Measurements from ENCODE around the gene SWAP70.

Gene SWAP70

GRCh38 chr11:9753021-9753420 is 89.1 kb downstream of the SWAP70 start:
- no peak for DNase-seq (ENCODE audit: low read depth in 3 of 3)

GRCh38 chr11:9754010-9754471 is 90.2 kb downstream of the SWAP70 start:
- no peak for DNase-seq (ENCODE audit: low read depth in 3 of 3)

DNA sequence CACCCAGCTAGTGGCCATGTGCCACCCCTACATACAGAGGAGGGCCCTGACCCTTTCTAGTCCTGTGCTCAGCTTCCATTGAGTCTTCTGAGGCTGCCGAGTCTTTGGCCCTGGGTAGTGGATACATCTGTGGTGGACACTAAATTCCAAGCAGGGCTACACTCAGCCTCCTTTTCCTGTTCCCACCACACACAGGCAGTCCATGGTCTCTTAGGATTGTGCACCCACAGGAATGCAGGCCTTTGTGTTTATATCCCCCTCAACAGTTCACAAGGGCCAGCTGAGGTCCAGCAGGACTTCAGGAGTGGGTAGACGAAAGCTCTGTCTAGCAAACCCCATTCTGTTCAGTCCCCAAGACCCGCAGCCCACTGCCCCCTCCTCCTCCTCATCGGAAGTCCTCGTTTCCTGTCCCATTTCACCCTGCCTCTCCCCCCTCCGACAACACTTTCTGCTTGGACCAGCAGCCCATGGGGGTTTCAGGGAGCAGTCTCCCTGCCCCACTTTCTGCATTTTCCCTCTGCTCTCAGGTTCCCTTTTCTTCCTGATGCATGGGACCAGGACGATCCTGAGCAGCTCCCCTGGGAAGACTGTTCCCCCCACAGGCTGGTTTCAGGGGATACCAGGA is 91.8 kb downstream of the SWAP70 start:
- DNase-seq (ENCODE audit: low read depth in 3 of 3): no peak

GRCh38 chr11:9756461-9756860 is 92.6 kb downstream of the SWAP70 start:
- no peak for DNase-seq (ENCODE audit: low read depth in 3 of 3)

DNA sequence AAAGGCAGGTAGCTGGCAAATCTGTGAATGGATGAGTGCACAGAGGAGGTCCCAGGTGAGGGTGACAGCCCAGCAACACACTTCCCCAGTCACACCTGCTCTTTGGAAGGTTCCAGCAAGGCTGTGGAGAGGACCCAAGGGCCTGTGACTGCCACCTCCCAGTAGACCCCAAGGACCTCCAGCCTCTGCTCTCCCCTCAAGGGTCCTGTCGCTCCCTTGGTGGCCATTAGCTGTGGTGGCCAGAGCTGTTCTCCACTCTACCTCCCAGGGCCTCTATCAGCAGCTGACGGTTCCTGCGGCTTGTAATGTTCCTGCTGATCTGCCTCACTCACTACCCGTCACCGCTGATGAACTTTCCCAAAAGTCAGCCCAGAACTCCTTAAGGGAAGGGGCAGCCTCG is 93.0 kb downstream of the SWAP70 start:
- DNase-seq (ENCODE audit: low read depth in 3 of 3): no peak

- peak; percentile 85 to 96 (median 90) for DNase-seq (ENCODE audit: low read depth in 3 of 3)
Observed at GRCh38 chr11:9757809-9758636, 94.1 kb downstream of the SWAP70 start.

GRCh38 chr11:9758637-9759518 is 95.0 kb downstream of the SWAP70 start:
- peak; percentile 29 to 49 (median 34) for DNase-seq (ENCODE audit: low read depth in 3 of 3)

- peak; percentile 82 to 96 (median 90) for DNase-seq (ENCODE audit: low read depth in 3 of 3)
Observed at GRCh38 chr11:9759519-9760192, 95.8 kb downstream of the SWAP70 start.

DNA sequence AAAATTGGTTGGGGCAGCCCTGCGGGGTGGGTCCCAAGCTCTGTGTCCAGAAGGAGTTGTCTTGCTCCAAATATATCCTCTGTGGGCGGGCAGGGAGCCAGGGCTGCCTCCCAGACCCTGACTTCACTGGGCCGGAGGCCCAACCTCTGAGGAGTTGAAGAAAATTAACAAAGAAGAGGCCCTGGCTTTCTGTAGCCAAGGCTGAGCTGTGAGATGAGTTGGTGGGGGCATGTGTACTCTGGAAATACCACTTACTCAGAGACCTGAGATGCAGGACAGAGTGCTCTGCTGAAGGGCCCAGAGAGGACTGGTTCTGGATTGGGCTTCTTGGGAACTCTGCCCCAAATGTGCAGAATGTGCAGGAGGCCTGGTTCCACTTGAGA is 96.3 kb downstream of the SWAP70 start:
- DNase-seq (ENCODE audit: low read depth in 3 of 3): no peak

GRCh38 chr11:9761441-9761945 is 97.6 kb downstream of the SWAP70 start:
- DNase-seq (ENCODE audit: low read depth in 3 of 3): no peak

DNA sequence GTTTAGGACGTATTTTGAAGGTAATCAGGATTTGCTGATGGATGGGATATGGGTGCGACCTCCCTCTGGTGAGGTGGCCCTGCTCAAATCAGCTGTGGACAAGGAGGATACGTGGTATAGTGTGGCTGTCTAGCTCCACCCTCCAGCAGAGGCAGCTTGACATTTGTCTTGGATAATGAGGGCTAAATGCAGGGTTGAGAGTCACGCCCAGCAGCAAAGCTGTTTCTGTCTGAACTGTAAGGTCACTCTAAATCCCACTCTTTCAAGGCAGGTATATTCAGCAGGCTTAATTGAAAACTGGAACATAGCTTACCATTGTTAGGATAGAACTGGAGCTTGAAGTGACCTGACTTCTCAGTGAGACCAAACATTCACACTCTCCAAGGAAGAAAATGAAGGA is 98.7 kb downstream of the SWAP70 start:
- no peak for DNase-seq (ENCODE audit: low read depth in 3 of 3)

- no peak for DNase-seq (ENCODE audit: low read depth in 3 of 3)
Observed at GRCh38 chr11:9763301-9763700, 99.4 kb downstream of the SWAP70 start.

GRCh38 chr11:9765320-9766101 is 101.6 kb downstream of the SWAP70 start:
- no peak for DNase-seq (ENCODE audit: low read depth in 3 of 3)

DNA sequence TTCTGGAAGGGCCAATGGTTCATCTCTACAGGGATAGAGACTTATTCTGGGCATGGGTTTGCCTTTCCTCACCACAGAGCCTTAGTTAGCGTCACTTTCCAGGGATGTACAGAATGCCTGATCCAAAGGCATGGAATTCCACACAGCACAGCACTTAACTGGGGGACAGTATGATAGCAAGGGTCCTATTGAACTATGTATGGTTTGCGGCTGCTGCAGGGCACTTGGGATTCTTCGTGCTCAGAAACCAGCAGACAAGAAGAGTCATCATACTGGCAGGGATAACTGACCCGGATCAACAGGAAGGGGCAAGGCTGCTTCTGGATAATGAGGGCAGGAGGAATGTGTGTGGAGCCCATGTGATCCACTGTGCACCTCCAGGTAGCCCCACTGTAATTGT is 105.7 kb downstream of the SWAP70 start:
- no peak for DNase-seq (ENCODE audit: low read depth in 3 of 3)

- DNase-seq (ENCODE audit: low read depth in 3 of 3): no peak
Observed at GRCh38 chr11:9771071-9771511, 107.2 kb downstream of the SWAP70 start.

DNA sequence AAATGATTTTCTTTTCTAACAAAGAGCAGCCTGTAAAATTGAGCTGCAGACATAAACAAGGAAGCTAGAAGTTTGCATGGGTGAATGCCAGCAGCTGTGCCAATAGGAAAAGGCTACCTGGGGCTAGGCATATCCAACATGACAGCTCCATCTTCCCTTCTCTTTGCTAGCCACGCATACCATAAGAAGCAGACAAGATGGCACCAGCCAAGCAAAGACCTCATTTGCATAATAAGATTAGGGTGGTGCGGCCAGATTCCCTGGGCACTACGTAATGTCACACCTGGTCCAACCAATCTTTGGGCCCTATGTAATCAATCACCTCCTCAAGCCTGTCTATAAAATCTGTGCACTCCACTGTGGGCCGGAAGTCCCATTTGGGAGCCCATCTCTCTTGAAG is 108.3 kb downstream of the SWAP70 start:
- DNase-seq (ENCODE audit: low read depth in 3 of 3): no peak

DNA sequence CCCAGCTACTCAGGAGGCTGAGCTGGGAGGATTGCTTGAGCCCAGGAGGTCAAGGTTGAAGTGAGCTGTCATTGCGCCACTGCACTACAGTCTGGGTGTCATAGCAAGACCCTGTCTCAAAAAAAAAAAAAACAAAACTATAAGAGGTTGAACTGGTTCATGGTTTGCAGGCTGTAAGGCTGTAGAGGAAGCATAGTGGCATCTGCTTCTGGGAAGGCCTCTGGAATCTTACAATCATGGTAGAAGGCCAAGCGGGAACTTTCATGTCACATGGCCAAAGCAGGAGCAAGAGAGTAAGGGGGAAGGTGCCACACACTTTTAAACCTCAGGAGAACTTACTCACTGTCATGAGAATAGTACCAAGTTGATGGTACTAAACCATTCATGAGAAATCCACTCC is 109.6 kb downstream of the SWAP70 start:
- no peak for DNase-seq (ENCODE audit: low read depth in 3 of 3)

GRCh38 chr11:9774109-9774508 is 110.2 kb downstream of the SWAP70 start:
- no peak for DNase-seq (ENCODE audit: low read depth in 3 of 3)

GRCh38 chr11:9774591-9775397 is 110.9 kb downstream of the SWAP70 start:
- no peak for DNase-seq (ENCODE audit: low read depth in 3 of 3)

DNA sequence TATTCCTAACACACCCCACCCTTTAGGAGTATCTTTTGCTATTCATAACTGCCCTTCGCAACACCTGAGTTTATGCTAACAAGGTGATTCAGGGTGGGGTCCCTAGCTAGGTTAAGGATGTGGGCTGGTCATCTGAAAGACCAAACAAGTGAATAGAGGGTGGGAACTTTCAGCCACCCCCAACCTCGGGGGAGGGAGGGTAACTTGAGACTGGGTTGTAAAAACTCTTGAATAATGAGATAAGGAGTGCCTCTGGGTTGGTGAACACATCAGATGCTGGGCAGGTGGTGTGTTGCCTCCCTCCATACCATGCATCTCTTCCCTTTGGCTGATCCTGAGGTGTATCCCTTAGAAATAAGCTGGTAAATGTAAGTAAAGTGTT is 111.5 kb downstream of the SWAP70 start:
- no peak for DNase-seq (ENCODE audit: low read depth in 3 of 3)
